NCI-H748 (cell line): ENCODE measurements around the gene HFE.
"Not testable (repeated sequence)": the region's sequence is repeated elsewhere in the genome, so short reads cannot be mapped to it uniquely, and the experiment has no call there.

Source experiments
- DNase-seq: peaks from one replicate; lab custom pipeline; 2025; ENCODE audit not compliant: unreplicated experiment; lab: John Stamatoyannopoulos, UW

Gene HFE

GRCh38 chr6:26087284-26088115, at the start of gene HFE:
Gene HFE (plus strand): TSS chr6:26087429. CDS start chr6:26087441, 12 bp downstream.
- DNase-seq: no peak

- no peak for DNase-seq
These were observed 45.3 kb upstream of the HFE start for GRCh38 chr6:26041946-26042345.

- peak; percentile 98 for DNase-seq
These were observed 43.7 kb upstream of the HFE start for GRCh38 chr6:26043384-26044139.

GRCh38 chr6:26044140-26045064, 42.8 kb upstream of the HFE start:
- DNase-seq: peak; percentile 95

GRCh38 chr6:26045065-26045927, 41.9 kb upstream of the HFE start:
- peak; percentile 98 for DNase-seq

GRCh38 chr6:26045928-26046368, 41.3 kb upstream of the HFE start:
- DNase-seq: peak; percentile 66

- not testable (repeated sequence) for DNase-seq
These were observed 39.9 kb upstream of the HFE start for GRCh38 chr6:26047329-26047728.

- no peak for DNase-seq
These were observed 38.6 kb upstream of the HFE start for GRCh38 chr6:26048590-26048989.

- no peak for DNase-seq
These were observed 35.4 kb upstream of the HFE start for GRCh38 chr6:26051665-26052310.

GRCh38 chr6:26052762-26053250, 34.4 kb upstream of the HFE start:
- not testable (repeated sequence) for DNase-seq

GRCh38 chr6:26053992-26054780, 33.0 kb upstream of the HFE start:
- DNase-seq: peak; percentile 58

- DNase-seq: peak; percentile 97
These were observed 32.2 kb upstream of the HFE start for GRCh38 chr6:26054781-26055718.

GRCh38 chr6:26055719-26056582, 31.3 kb upstream of the HFE start:
- peak; percentile 96 for DNase-seq

GRCh38 chr6:26056583-26057350, 30.5 kb upstream of the HFE start:
- peak; percentile 80 for DNase-seq

GRCh38 chr6:26057899-26058298, 29.3 kb upstream of the HFE start:
- DNase-seq: no peak
